ENCODE measurements around the gene XIRP1. TPM values are rescaled to one million over a fixed set of nuclear protein-coding genes. Genes with fewer than 3 reads are reported as not detected.

Gene XIRP1
- total RNA-seq, 4 donors from 2014 or later = not detected

- Histone ChIP-seq H3K4me3 (replicated peaks in 1 of 3) (no peak overlapping the region), H3K27ac (no peak overlapping the region), H3K27me3 (no peaks in the 10 kb centered on the region), H3K4me1 (no peaks in the 10 kb centered on the region), H3K36me3 (no peaks in the 10 kb centered on the region), H3K9me3 (no peaks in the 10 kb centered on the region)
- no peak for TF ChIP-seq CTCF (IDR thresholded peaks at IDR 0.05)
- TF ChIP-seq POLR2A (IDR thresholded peaks at IDR 0.05) = no peak
- intact Hi-C loops (cut with DNase I) = loop anchor here (5.0 kb wide), 1 partner anchor 81 kb away; no protein-coding TSS in a partner anchor
- 87 to 98% methylated on average over 6 of the region's 6 CpGs for WGBS, 2 donors
- no peak for DNase-seq
Measured at GRCh38 chr3:39205919-39206516, 13.6 kb upstream of the XIRP1 start.

GRCh38 chr3:39205131-39205530 lies 12.7 kb upstream of the XIRP1 start:
- no peak for DNase-seq
- 80 to 100% methylated on average over 1 to 2 of the region's 2 CpGs for WGBS, 2 donors
- Histone ChIP-seq H3K4me1 (no peaks in the 10 kb centered on the region), H3K36me3 (no peaks in the 10 kb centered on the region), H3K27me3 (no peaks in the 10 kb centered on the region), H3K27ac (no peak overlapping the region), H3K4me3 (replicated peaks in 1 of 3) (no peak overlapping the region), H3K9me3 (no peaks in the 10 kb centered on the region)
- intact Hi-C loops (cut with DNase I) = loop anchor here (5.0 kb wide), 1 partner anchor 82 kb away; no protein-coding TSS in a partner anchor
- TF ChIP-seq CTCF (IDR thresholded peaks at IDR 0.05) = no peak
- TF ChIP-seq POLR2A (IDR thresholded peaks at IDR 0.05) = no peak

- 88 to 91% methylated on average over 5 of the region's 5 CpGs for WGBS, 2 donors
- Histone ChIP-seq H3K4me3 (replicated peaks in 1 of 3) (no peak overlapping the region), H3K36me3 (no peaks in the 10 kb centered on the region), H3K27ac (no peak overlapping the region), H3K4me1 (no peaks in the 10 kb centered on the region), H3K9me3 (no peaks in the 10 kb centered on the region), H3K27me3 (no peaks in the 10 kb centered on the region)
- intact Hi-C loops (cut with DNase I) = no loop called here
- no peak for TF ChIP-seq CTCF (IDR thresholded peaks at IDR 0.05)
- no peak for TF ChIP-seq POLR2A (IDR thresholded peaks at IDR 0.05)
- no peak for DNase-seq
Measured at GRCh38 chr3:39203860-39204259, 11.5 kb upstream of the XIRP1 start.

GRCh38 chr3:39203402-39203801 lies 11.0 kb upstream of the XIRP1 start:
- WGBS, 2 donors = 75 to 80% methylated on average over 4 of the region's 4 CpGs
- Histone ChIP-seq H3K27ac (no peak overlapping the region), H3K4me3 (replicated peaks in 1 of 3) (no peak overlapping the region), H3K36me3 (no peaks in the 10 kb centered on the region), H3K4me1 (no peaks in the 10 kb centered on the region), H3K9me3 (no peaks in the 10 kb centered on the region), H3K27me3 (no peaks in the 10 kb centered on the region)
- intact Hi-C loops (cut with DNase I) = no loop called here
- TF ChIP-seq CTCF (IDR thresholded peaks at IDR 0.05) (no peak), POLR2A (IDR thresholded peaks at IDR 0.05) (no peak)
- no peak for DNase-seq

- no peaks in the 10 kb centered on the region for H3K4me1 ChIP-seq
- no peaks in the 10 kb centered on the region for H3K9me3 ChIP-seq
- H3K27ac ChIP-seq = no peak overlapping the region
- no peak overlapping the region for H3K4me3 ChIP-seq (replicated peaks in 1 of 3)
- TF ChIP-seq CTCF (IDR thresholded peaks at IDR 0.05) = no peak
- no peak for TF ChIP-seq POLR2A (IDR thresholded peaks at IDR 0.05)
- intact Hi-C loops (cut with DNase I) = no loop called here
- no peaks in the 10 kb centered on the region for H3K36me3 ChIP-seq
- DNase-seq = no peak
- H3K27me3 ChIP-seq = no peaks in the 10 kb centered on the region
- 57 to 63% methylated on average over 2 to 3 of the region's 3 CpGs for WGBS, 2 donors
Measured at GRCh38 chr3:39202094-39202493, 9.7 kb upstream of the XIRP1 start.

All from thyroid gland (tissue), 4 donors.